CD14-positive monocyte (primary cell): ENCODE measurements around the gene DSTN. TPM values are rescaled to one million over a fixed set of nuclear protein-coding genes. Genes with fewer than 3 reads are reported as not detected.

Source experiments
- DNase-seq, 3 donors: peaks; one replicate each; pipeline ENCODE4 v3.0.0-alpha.2; 2011 to 2022
- H2AFZ ChIP-seq: 2 replicates; pipeline ENCODE4 v1.6.0; 2012; ENCODE audit warnings: mild to moderate bottlenecking, low read depth, low read length, inconsistent platforms; ENCODE audit not compliant: insufficient read depth, poor library complexity, severe bottlenecking
- H3K27ac ChIP-seq, 2 donors: 1 replicate in 1 of 2; 2 replicates in 1 of 2; pipeline ENCODE4 v1.5.1; 2012 to 2013; ENCODE audit warnings: low read length in 2 of 2, control low read depth in 1 of 2, inconsistent platforms in 1 of 2, low read depth in 1 of 2, mild to moderate bottlenecking in 1 of 2
- H3K27me3 ChIP-seq, 2 donors: one replicate each; pipeline versions ENCODE4 v1.6.0 to v1.6.1; 2011 to 2013; ENCODE audit warnings: low read length in 2 of 2; ENCODE audit not compliant: control insufficient read depth in 2 of 2, insufficient read depth in 2 of 2
- H3K36me3 ChIP-seq, 2 donors: replicated peaks in 1 of 2; 1 replicate in 1 of 2; 2 replicates in 1 of 2; pipeline versions ENCODE4 v1.5.1 to v1.6.1; 2012 to 2013; ENCODE audit warnings: low read length in 2 of 2, control low read depth in 1 of 2, inconsistent platforms in 1 of 2, mild to moderate bottlenecking in 1 of 2; ENCODE audit not compliant: insufficient read depth in 2 of 2, control insufficient read depth in 1 of 2
- H3K4me1 ChIP-seq, 2 donors: 1 replicate in 1 of 2; 2 replicates in 1 of 2; pipeline versions ENCODE4 v1.5.1 to v1.6.1; 2012 to 2013; ENCODE audit warnings: low read length in 2 of 2, control low read depth in 1 of 2, inconsistent platforms in 1 of 2, mild to moderate bottlenecking in 1 of 2, moderate library complexity in 1 of 2; ENCODE audit not compliant: insufficient read depth in 2 of 2, control insufficient read depth in 1 of 2
- H3K4me2 ChIP-seq: replicated peaks from 2 replicates; pipeline ENCODE3; 2012; ENCODE audit warnings: low read length, moderate library complexity, mild to moderate bottlenecking; ENCODE audit not compliant: poor library complexity, severe bottlenecking; ENCODE audit errors: extremely low read depth
- H3K4me3 ChIP-seq, 3 experiments: fragments of 200-600 bp in 1 of 3; sonication (generic) in 1 of 3; replicated peaks in 1 of 3; 1 replicate in 2 of 3; 2 replicates in 1 of 3; pipeline ENCODE4 v1.5.1; 2011 to 2013; ENCODE audit warnings: low read length in 3 of 3, mild to moderate bottlenecking in 3 of 3, control low read depth in 2 of 3, low read depth in 2 of 3, inconsistent platforms in 1 of 3, moderate library complexity in 1 of 3
- H3K79me2 ChIP-seq: 2 replicates; pipeline ENCODE4 v1.6.0; 2012; ENCODE audit warnings: mild to moderate bottlenecking, control low read depth, inconsistent platforms, low read length, moderate library complexity; ENCODE audit not compliant: insufficient read depth
- H3K9ac ChIP-seq: 2 replicates; pipeline ENCODE4 v1.6.0; 2017; ENCODE audit warnings: low read length, mild to moderate bottlenecking; ENCODE audit not compliant: insufficient read depth, poor library complexity, severe bottlenecking
- H3K9me3 ChIP-seq, 2 donors: replicated peaks in 1 of 2; 1 replicate in 1 of 2; 2 replicates in 1 of 2; pipeline versions ENCODE4 v1.5.1 to v1.6.1; 2012 to 2013; ENCODE audit warnings: low read length in 2 of 2, control low read depth in 1 of 2; ENCODE audit not compliant: control insufficient read depth in 1 of 2, insufficient read depth in 1 of 2
- H4K20me1 ChIP-seq: 2 replicates; pipeline ENCODE4 v1.6.0; 2012; ENCODE audit warnings: mild to moderate bottlenecking, low read length, control low read depth, moderate library complexity; ENCODE audit not compliant: insufficient read depth
- H3K27ac Mint-ChIP-seq, 7 donors: one replicate each; pipeline ENCODE4 v1.8.0; 2020; ENCODE audit warnings: mild to moderate bottlenecking in 7 of 7, mixed read lengths in 7 of 7, moderate library complexity in 6 of 7, inconsistent platforms in 2 of 7
- H3K27me3 Mint-ChIP-seq, 3 donors: one replicate each; pipeline ENCODE4 v1.8.0; 2021 to 2022; ENCODE audit warnings: low read depth in 3 of 3, mild to moderate bottlenecking in 3 of 3, mixed read lengths in 3 of 3, moderate library complexity in 3 of 3, inconsistent platforms in 1 of 3
- H3K36me3 Mint-ChIP-seq, 2 donors: one replicate each; pipeline ENCODE4 v1.8.0; 2020; ENCODE audit warnings: mixed read lengths in 2 of 2, inconsistent platforms in 1 of 2, mild to moderate bottlenecking in 1 of 2
- H3K4me1 Mint-ChIP-seq: one replicate; pipeline ENCODE4 v1.8.0; 2020; ENCODE audit warnings: mild to moderate bottlenecking, mixed read lengths
- H3K4me3 Mint-ChIP-seq, 2 donors: one replicate each; pipeline ENCODE4 v1.8.0; 2020; ENCODE audit warnings: mild to moderate bottlenecking in 2 of 2, mixed read lengths in 2 of 2, moderate library complexity in 1 of 2
- H3K9me3 Mint-ChIP-seq, 7 donors: one replicate each; pipeline ENCODE4 v1.8.0; 2020 to 2022; ENCODE audit warnings: mixed read lengths in 7 of 7, mild to moderate bottlenecking in 6 of 7, moderate library complexity in 6 of 7, inconsistent platforms in 2 of 7
- WGBS: methylation state at CpG from one replicate; pipeline ENCODE4 v1.1.5; 2013; ENCODE audit warnings: missing lambda C conversion rate; ENCODE audit not compliant: insufficient coverage; 5-methylcytosine and 5-hydroxymethylcytosine counted together
- intact Hi-C, 2 donors: fragments of 100-400 bp; cut with micrococcal nuclease; formaldehyde crosslinking; loops; one replicate each; pipeline versions ENCODE4 v1.15.0 to v1.15.1; 2023
- polyA plus RNA-seq, 3 donors: library from polyadenylated mRNA; depleted of rRNA in 1 of 3; unstranded in 2 of 3; stranded (reverse) in 1 of 3; fragments of 300-500 nt in 2 of 3; fragments of >200 nt in 1 of 3; fragmentation: Illumina TruSeq in 2 of 3; gene quantifications; 1 replicate in 2 of 3; 2 replicates in 1 of 3; pipeline ENCODE4 v1.2.3, GENCODE V29; 2012 to 2021
- TF ChIP-seq, protein P1 (sequence below): fragments of 200-600 bp; IDR thresholded peaks from one replicate; pipeline ENCODE4 v1.8.0; 2022; ENCODE audit warnings: antibody characterized with exemption, mild to moderate bottlenecking

Gene DSTN
- polyA plus RNA-seq, 3 donors: 15.6 to 63.8 (median 58.4) TPM

DNA sequence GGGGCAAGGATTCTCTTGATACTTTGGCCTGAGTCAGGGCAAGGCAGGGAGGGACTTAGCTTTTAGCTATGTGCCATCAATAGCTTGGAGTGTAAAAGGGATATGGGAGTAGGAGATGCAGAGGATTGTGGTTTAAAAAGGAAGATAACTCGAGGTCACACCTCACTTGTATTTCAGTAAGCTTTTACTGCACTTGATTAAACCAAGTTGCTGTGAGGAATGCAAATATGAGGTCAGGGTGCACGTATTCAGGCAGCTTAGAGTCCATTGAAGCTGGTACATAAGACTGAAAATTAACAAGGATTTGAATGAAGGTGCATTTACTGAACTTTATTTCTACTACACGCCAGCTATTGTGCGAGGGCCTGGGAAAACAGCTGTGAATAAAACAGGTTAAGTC is 32.1 kb downstream of the DSTN start:
- Histone ChIP-seq H2AFZ (no peak overlapping the region), H3K4me3 (no peak overlapping the region), H3K4me2 (no peak overlapping the region), H3K4me1 (no peaks in the 10 kb centered on the region), H3K79me2 (no peaks in the 10 kb centered on the region), H3K36me3 (peaks cover 0 to 6% of the 10 kb centered on the region in 2 donors), H4K20me1 (peaks cover 4% of the 10 kb centered on the region), H3K27me3 (no peaks in the 10 kb centered on the region), H3K9ac (no peak overlapping the region), H3K9me3 (no peaks in the 10 kb centered on the region), H3K27ac (no peak overlapping the region)
- Mint-ChIP-seq H3K4me1 (no peaks in the 10 kb centered on the region), H3K27me3 (no peaks in the 10 kb centered on the region), H3K4me3 (no peak overlapping the region), H3K9me3 (no peaks in the 10 kb centered on the region), H3K36me3 (peaks cover 15 to 23% of the 10 kb centered on the region in 2 donors), H3K27ac (peak overlapping the region in 1 of 7 donors; percentile 55)
- WGBS: 80% methylated on average over 3 of the region's 4 CpGs
- no peak for DNase-seq
- intact Hi-C loops: no loop called here
- TF ChIP-seq, protein P1, sequence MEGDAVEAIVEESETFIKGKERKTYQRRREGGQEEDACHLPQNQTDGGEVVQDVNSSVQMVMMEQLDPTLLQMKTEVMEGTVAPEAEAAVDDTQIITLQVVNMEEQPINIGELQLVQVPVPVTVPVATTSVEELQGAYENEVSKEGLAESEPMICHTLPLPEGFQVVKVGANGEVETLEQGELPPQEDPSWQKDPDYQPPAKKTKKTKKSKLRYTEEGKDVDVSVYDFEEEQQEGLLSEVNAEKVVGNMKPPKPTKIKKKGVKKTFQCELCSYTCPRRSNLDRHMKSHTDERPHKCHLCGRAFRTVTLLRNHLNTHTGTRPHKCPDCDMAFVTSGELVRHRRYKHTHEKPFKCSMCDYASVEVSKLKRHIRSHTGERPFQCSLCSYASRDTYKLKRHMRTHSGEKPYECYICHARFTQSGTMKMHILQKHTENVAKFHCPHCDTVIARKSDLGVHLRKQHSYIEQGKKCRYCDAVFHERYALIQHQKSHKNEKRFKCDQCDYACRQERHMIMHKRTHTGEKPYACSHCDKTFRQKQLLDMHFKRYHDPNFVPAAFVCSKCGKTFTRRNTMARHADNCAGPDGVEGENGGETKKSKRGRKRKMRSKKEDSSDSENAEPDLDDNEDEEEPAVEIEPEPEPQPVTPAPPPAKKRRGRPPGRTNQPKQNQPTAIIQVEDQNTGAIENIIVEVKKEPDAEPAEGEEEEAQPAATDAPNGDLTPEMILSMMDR: no peak

DNA sequence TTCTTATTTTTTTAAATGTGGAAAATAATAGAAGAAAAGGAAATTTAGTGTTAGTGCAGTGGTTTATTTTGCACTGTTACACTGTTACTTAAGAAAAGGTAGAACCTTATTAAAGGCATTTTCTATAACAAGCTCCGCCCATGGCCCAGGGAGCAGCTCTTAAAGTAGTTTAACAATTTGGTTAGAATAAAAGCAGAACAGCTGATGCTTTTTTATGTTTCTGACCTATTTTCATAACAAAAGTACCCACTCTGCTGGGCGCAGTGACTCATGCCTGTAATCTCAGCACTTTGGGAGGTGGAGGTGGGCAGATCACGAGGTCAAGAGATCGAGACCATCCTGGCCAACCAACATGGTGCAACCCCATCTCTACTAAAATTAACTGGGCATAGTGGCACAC is 32.6 kb downstream of the DSTN start:
- no peaks in the 10 kb centered on the region for H3K79me2 ChIP-seq
- H4K20me1 ChIP-seq: peaks cover 4% of the 10 kb centered on the region
- no peaks in the 10 kb centered on the region for H3K4me1 ChIP-seq
- peaks cover 0 to 6% of the 10 kb centered on the region in 2 donors for H3K36me3 ChIP-seq
- no peaks in the 10 kb centered on the region for H3K9me3 Mint-ChIP-seq
- TF ChIP-seq, protein P1: no peak
- H3K27ac ChIP-seq: no peak overlapping the region
- no peak overlapping the region for H3K27ac Mint-ChIP-seq
- H3K4me2 ChIP-seq: no peak overlapping the region
- H3K9me3 ChIP-seq: no peaks in the 10 kb centered on the region
- H3K4me3 ChIP-seq: no peak overlapping the region
- H3K4me1 Mint-ChIP-seq: no peaks in the 10 kb centered on the region
- H3K27me3 Mint-ChIP-seq: no peaks in the 10 kb centered on the region
- no CpG with 5 or more reads among the region's 4 CpGs for WGBS
- no peak overlapping the region for H3K9ac ChIP-seq
- intact Hi-C loops: no loop called here
- H2AFZ ChIP-seq: no peak overlapping the region
- DNase-seq: no peak
- no peak overlapping the region for H3K4me3 Mint-ChIP-seq
- H3K27me3 ChIP-seq: no peaks in the 10 kb centered on the region
- H3K36me3 Mint-ChIP-seq: peaks cover 16 to 23% of the 10 kb centered on the region in 2 donors
